ENCODE data around the gene SLC11A1.

DNA sequence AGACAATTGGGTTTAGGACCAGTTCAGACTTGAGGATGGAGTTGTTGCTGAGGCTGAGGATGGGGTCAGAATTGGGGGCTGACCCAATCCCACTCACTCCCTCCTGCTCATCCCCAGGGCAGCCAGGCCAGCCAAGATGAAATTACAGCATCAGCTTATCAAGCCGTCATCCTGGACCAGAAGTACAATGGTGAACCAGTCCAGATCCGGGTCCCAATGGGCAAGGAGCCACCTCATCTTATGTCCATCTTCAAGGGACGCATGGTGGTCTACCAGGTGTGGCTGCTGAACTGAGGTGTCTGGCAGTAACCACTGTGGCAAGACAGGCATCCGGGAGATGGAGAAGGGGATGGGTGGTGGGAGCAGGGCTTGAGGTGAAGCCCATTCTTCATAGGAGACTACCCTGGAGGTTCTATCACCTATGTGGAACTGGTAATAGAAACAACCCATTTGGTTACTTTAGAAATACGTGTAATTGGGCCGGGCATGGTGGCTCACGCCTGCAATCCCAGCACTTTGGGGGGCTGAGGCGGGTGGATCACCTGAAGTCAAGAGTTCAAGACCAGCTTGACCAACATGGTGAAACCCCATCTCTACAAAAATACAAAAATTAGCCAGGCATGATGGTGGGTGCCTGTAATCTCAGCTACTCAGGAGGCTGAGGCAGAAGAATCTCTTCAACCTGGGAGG is 50.7 kb downstream of the SLC11A1 start:
- TF ChIP-seq, protein P1, sequence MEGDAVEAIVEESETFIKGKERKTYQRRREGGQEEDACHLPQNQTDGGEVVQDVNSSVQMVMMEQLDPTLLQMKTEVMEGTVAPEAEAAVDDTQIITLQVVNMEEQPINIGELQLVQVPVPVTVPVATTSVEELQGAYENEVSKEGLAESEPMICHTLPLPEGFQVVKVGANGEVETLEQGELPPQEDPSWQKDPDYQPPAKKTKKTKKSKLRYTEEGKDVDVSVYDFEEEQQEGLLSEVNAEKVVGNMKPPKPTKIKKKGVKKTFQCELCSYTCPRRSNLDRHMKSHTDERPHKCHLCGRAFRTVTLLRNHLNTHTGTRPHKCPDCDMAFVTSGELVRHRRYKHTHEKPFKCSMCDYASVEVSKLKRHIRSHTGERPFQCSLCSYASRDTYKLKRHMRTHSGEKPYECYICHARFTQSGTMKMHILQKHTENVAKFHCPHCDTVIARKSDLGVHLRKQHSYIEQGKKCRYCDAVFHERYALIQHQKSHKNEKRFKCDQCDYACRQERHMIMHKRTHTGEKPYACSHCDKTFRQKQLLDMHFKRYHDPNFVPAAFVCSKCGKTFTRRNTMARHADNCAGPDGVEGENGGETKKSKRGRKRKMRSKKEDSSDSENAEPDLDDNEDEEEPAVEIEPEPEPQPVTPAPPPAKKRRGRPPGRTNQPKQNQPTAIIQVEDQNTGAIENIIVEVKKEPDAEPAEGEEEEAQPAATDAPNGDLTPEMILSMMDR (IDR thresholded peaks at IDR 0.05), result no peak
- no peak for TF ChIP-seq POLR2A (IDR thresholded peaks at IDR 0.05)

Data from tibial nerve (tissue), 3 donors.